ENCODE results near the gene BUB3. TPM values are rescaled to one million over a fixed set of nuclear protein-coding genes. Genes with fewer than 3 reads are reported as not detected.

The BUB3 gene
- total RNA-seq, 1 experiment from 2014 or later: 180 TPM

GRCh38 chr10:123202506-123202905 lies 48.3 kb downstream of the BUB3 start (continued):
- no peak for TF ChIP-seq PRDM15 (CRISPR knock-in tag; IDR thresholded peaks at IDR 0.05)

GRCh38 chr10:123203393-123204126 lies 49.4 kb downstream of the BUB3 start:
- ChIA-PET CTCF (no interaction called here), POLR2A (no interaction called here)
- H3K4me1 Mint-ChIP-seq: peaks cover 14% of the 10 kb centered on the region
- peaks cover 11% of the 10 kb centered on the region for H3K9me3 Mint-ChIP-seq
- no peak overlapping the region for H3K4me3 Mint-ChIP-seq
- TF ChIP-seq MLX (CRISPR knock-in tag; IDR thresholded peaks at IDR 0.05): no peak
- no peak for TF ChIP-seq HMGA2 (CRISPR knock-in tag; IDR thresholded peaks at IDR 0.05)
- TF ChIP-seq ZBTB43 (CRISPR knock-in tag; IDR thresholded peaks at IDR 0.05): no peak
- no peak for TF ChIP-seq KAT7 (CRISPR knock-in tag; IDR thresholded peaks at IDR 0.05; ENCODE audit: borderline replicate concordance)
- TF ChIP-seq RELA (CRISPR knock-in tag; IDR thresholded peaks at IDR 0.05; ENCODE audit: borderline replicate concordance): no peak
- no peak for TF ChIP-seq ZNF396 (CRISPR knock-in tag; IDR thresholded peaks at IDR 0.05; ENCODE audit: borderline replicate concordance)
- no peak for TF ChIP-seq ZNF416 (CRISPR knock-in tag; IDR thresholded peaks at IDR 0.05)
- no peak for TF ChIP-seq ZNF232 (CRISPR knock-in tag; IDR thresholded peaks at IDR 0.05)
- no peak for TF ChIP-seq ZNF317 (CRISPR knock-in tag; IDR thresholded peaks at IDR 0.05; ENCODE audit: borderline replicate concordance, low read depth)
- TF ChIP-seq ZNF425 (CRISPR knock-in tag; conservative IDR thresholded peaks at IDR 0.05): no peak
- no peak for TF ChIP-seq CTCF (IDR thresholded peaks at IDR 0.05)
- TF ChIP-seq ZBTB21 (CRISPR knock-in tag; IDR thresholded peaks at IDR 0.05; ENCODE audit: borderline replicate concordance): no peak
- TF ChIP-seq FOXJ3 (CRISPR knock-in tag; IDR thresholded peaks at IDR 0.05; ENCODE audit: borderline replicate concordance): no peak
- H3K27me3 Mint-ChIP-seq (ENCODE audit: low read depth): no peaks in the 10 kb centered on the region
- peaks cover 7% of the 10 kb centered on the region; the same call in 1 of the 2 replicates for H3K36me3 Mint-ChIP-seq
- no peak for ATAC-seq
- H3K27ac Mint-ChIP-seq: no peak overlapping the region
- no peak for DNase-seq (ENCODE audit: low spot score)
